Measurements from ENCODE around the gene IP6K3.

DNA sequence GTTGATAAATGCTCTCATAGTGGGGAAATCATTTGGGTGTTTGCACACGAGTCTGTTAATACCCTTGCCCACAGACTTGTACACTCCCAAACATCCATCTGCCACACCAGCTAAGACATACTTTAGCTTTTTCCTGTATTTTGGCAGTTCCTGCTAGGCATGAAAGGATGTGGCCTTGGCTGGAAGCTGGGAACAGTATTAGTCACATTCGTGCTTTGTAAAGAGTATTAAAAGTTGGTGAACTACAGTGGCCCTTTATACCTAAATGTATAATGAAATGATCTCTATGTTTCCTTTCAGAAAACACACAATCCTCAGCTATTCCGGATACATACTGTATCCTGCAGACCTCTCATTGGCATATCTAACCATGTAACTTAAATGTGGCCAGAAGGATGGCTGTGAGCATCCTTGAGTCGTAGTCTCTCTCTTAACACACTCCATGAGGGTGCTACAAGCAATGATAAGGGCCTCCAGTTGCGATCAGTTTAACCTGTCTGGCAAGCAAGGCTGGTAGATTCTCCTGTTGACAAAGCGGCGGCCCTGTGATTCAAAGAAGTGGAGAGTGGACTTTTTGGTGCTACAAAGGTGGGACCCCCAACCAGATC, 40.7 kb upstream of the IP6K3 start:
- TF ChIP-seq, protein P1, sequence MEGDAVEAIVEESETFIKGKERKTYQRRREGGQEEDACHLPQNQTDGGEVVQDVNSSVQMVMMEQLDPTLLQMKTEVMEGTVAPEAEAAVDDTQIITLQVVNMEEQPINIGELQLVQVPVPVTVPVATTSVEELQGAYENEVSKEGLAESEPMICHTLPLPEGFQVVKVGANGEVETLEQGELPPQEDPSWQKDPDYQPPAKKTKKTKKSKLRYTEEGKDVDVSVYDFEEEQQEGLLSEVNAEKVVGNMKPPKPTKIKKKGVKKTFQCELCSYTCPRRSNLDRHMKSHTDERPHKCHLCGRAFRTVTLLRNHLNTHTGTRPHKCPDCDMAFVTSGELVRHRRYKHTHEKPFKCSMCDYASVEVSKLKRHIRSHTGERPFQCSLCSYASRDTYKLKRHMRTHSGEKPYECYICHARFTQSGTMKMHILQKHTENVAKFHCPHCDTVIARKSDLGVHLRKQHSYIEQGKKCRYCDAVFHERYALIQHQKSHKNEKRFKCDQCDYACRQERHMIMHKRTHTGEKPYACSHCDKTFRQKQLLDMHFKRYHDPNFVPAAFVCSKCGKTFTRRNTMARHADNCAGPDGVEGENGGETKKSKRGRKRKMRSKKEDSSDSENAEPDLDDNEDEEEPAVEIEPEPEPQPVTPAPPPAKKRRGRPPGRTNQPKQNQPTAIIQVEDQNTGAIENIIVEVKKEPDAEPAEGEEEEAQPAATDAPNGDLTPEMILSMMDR (IDR thresholded peaks at IDR 0.05), result no peak
- no peak for TF ChIP-seq REST (IDR thresholded peaks at IDR 0.05; ENCODE audit: insufficient read depth in 1 of 2, low read depth in 2 of 2, low read length in 1 of 2)
- TF ChIP-seq POLR2AphosphoS5 (IDR thresholded peaks at IDR 0.05; ENCODE audit: low read depth, low read length), result no peak
- no peak for TF ChIP-seq SIN3A (IDR thresholded peaks at IDR 0.05; ENCODE audit: borderline replicate concordance, insufficient read depth, low read depth, low read length)

All from Panc1 (cell line).